SK-N-SH treated with all-trans-retinoic acid at 6 μM for 48 hours (cell line): ENCODE results near the gene ZC2HC1B.

Experiments used
- ATAC-seq: fragments of 200-7000 bp; cut with Tn5 transposase; 3 replicates; pipeline ENCODE4 v1.9.1; 2020; ENCODE audit warnings: mild to moderate bottlenecking, moderate library complexity
- ARNTL ChIP-seq: fragments of 450-650 bp; formaldehyde crosslinking; IDR thresholded peaks from 2 replicates; pipeline ENCODE4 v1.5.0; 2020; ENCODE audit warnings: low read depth, mild to moderate bottlenecking, moderate library complexity, borderline replicate concordance
- BACH2 ChIP-seq: fragments of 250-450 bp; sonication (Bioruptor Pico); IDR thresholded peaks from 2 replicates; pipeline ENCODE4 v1.9.0; 2021; ENCODE audit warnings: mild to moderate bottlenecking, borderline replicate concordance
- CSDC2 ChIP-seq: fragments of 250-450 bp; sonication (Bioruptor Pico); IDR thresholded peaks from 2 replicates; pipeline ENCODE4 v1.5.0; 2020; ENCODE audit warnings: mild to moderate bottlenecking, moderate library complexity
- ESRRG ChIP-seq: fragments of 250-450 bp; sonication (Bioruptor Pico); IDR thresholded peaks from 2 replicates; pipeline ENCODE4 v1.6.1; 2021; ENCODE audit warnings: mild to moderate bottlenecking
- GLIS3 ChIP-seq: fragments of 250-450 bp; sonication (Bioruptor Pico); IDR thresholded peaks from 2 replicates; pipeline ENCODE4 v1.5.0; 2020; ENCODE audit warnings: mild to moderate bottlenecking, moderate library complexity
- ISL1 ChIP-seq: fragments of 250-450 bp; sonication (Bioruptor Pico); IDR thresholded peaks from 2 replicates; pipeline ENCODE4 v2.1.2; 2022; ENCODE audit warnings: mild to moderate bottlenecking, moderate library complexity
- OSR1 ChIP-seq: fragments of 250-450 bp; sonication (Bioruptor Pico); IDR thresholded peaks from 2 replicates; pipeline ENCODE4 v1.8.0; 2022; ENCODE audit warnings: moderate library complexity, mild to moderate bottlenecking, inconsistent platforms
- PPARA ChIP-seq: fragments of 250-450 bp; sonication (Bioruptor Pico); IDR thresholded peaks from 2 replicates; pipeline ENCODE4 v1.5.0; 2020; ENCODE audit warnings: mild to moderate bottlenecking, borderline replicate concordance
- SNAI2 ChIP-seq: fragments of 250-450 bp; sonication (Bioruptor Pico); IDR thresholded peaks from 2 replicates; pipeline ENCODE4 v1.5.0; 2020; ENCODE audit warnings: mild to moderate bottlenecking, moderate library complexity
- TCF4 ChIP-seq: fragments of 250-450 bp; sonication (Bioruptor Pico); IDR thresholded peaks from 2 replicates; pipeline ENCODE4 v1.8.0; 2021; ENCODE audit warnings: mild to moderate bottlenecking, moderate library complexity, borderline replicate concordance
- TOX ChIP-seq: fragments of 250-450 bp; sonication (Bioruptor Pico); IDR thresholded peaks from 2 replicates; pipeline ENCODE4 v1.8.0; 2021; ENCODE audit warnings: mild to moderate bottlenecking, moderate library complexity, borderline replicate concordance
- ZFP3 ChIP-seq: fragments of 250-450 bp; sonication (Bioruptor Pico); IDR thresholded peaks from 2 replicates; pipeline ENCODE4 v1.5.0; 2020; ENCODE audit warnings: mild to moderate bottlenecking, moderate library complexity
- ZNF565 ChIP-seq: fragments of 450-650 bp; formaldehyde crosslinking; conservative IDR thresholded peaks from 2 replicates; pipeline ENCODE4 v1.5.0; 2020; ENCODE audit warnings: low read depth, mild to moderate bottlenecking, moderate library complexity
- ZNF70 ChIP-seq: fragments of 450-650 bp; formaldehyde crosslinking; IDR thresholded peaks from 2 replicates; pipeline ENCODE4 v1.5.0; 2020; ENCODE audit warnings: mild to moderate bottlenecking, moderate library complexity
- TF ChIP-seq, protein P1 (sequence below): fragments of 250-450 bp; sonication (Bioruptor Pico); IDR thresholded peaks from 2 replicates; pipeline ENCODE4 v1.8.0; 2021; ENCODE audit warnings: low read depth, mild to moderate bottlenecking, moderate library complexity, borderline replicate concordance
- TF ChIP-seq, protein P2 (sequence below): fragments of 250-450 bp; sonication (Bioruptor Pico); IDR thresholded peaks from 2 replicates; pipeline ENCODE4 v1.8.0; 2020; ENCODE audit warnings: mild to moderate bottlenecking, moderate library complexity, borderline replicate concordance
- TF ChIP-seq, protein P3 (sequence below): fragments of 250-450 bp; sonication (Bioruptor Pico); IDR thresholded peaks from 2 replicates; pipeline ENCODE4 v1.5.0; 2020; ENCODE audit warnings: mild to moderate bottlenecking, moderate library complexity
- TF ChIP-seq, protein P4 (sequence below): fragments of 250-450 bp; sonication (Bioruptor Pico); IDR thresholded peaks from 2 replicates; pipeline ENCODE4 v1.5.1; 2021; ENCODE audit warnings: mild to moderate bottlenecking, moderate library complexity
- TF ChIP-seq, protein P5 (sequence below): fragments of 250-450 bp; sonication (Bioruptor Pico); IDR thresholded peaks from 2 replicates; pipeline ENCODE4 v1.5.1; 2020; ENCODE audit warnings: low read depth, mild to moderate bottlenecking, moderate library complexity

Gene ZC2HC1B

DNA sequence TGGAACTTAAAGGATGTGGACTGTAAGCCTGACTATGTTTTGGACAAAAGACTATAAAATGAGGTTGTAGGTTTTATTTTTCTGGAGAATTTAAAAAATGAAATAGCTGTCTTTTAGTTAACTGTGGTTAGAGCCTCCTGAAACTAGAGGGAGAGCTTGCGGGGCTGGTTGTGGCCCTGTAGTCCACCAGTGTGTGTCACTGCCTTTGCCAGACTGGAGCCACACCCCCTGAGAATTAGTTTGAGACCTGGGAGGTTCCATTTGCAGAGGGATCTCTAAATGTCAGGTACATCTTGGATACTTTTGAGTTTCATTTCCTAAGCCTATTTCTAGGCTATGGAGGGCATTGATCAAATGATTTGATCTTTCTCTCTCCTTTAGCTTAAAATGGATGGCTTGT lies 20.8 kb downstream of the ZC2HC1B start:
- TF ChIP-seq CSDC2 (CRISPR knock-in tag) (no peak), BACH2 (CRISPR knock-in tag) (no peak), PPARA (CRISPR knock-in tag) (no peak), SNAI2 (CRISPR knock-in tag) (no peak), GLIS3 (CRISPR knock-in tag) (no peak), ARNTL (CRISPR knock-in tag) (no peak), ISL1 (CRISPR knock-in tag) (no peak), ZNF70 (CRISPR knock-in tag) (no peak)
- TF ChIP-seq, protein P1, sequence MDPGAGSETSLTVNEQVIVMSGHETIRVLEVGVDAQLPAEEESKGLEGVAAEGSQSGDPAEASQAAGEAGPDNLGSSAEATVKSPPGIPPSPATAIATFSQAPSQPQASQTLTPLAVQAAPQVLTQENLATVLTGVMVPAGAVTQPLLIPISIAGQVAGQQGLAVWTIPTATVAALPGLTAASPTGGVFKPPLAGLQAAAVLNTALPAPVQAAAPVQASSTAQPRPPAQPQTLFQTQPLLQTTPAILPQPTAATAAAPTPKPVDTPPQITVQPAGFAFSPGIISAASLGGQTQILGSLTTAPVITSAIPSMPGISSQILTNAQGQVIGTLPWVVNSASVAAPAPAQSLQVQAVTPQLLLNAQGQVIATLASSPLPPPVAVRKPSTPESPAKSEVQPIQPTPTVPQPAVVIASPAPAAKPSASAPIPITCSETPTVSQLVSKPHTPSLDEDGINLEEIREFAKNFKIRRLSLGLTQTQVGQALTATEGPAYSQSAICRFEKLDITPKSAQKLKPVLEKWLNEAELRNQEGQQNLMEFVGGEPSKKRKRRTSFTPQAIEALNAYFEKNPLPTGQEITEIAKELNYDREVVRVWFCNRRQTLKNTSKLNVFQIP (CRISPR knock-in tag) = no peak
- TF ChIP-seq, protein P2, sequence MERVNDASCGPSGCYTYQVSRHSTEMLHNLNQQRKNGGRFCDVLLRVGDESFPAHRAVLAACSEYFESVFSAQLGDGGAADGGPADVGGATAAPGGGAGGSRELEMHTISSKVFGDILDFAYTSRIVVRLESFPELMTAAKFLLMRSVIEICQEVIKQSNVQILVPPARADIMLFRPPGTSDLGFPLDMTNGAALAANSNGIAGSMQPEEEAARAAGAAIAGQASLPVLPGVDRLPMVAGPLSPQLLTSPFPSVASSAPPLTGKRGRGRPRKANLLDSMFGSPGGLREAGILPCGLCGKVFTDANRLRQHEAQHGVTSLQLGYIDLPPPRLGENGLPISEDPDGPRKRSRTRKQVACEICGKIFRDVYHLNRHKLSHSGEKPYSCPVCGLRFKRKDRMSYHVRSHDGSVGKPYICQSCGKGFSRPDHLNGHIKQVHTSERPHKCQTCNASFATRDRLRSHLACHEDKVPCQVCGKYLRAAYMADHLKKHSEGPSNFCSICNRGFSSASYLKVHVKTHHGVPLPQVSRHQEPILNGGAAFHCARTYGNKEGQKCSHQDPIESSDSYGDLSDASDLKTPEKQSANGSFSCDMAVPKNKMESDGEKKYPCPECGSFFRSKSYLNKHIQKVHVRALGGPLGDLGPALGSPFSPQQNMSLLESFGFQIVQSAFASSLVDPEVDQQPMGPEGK (CRISPR knock-in tag) = no peak
- TF ChIP-seq, protein P3, sequence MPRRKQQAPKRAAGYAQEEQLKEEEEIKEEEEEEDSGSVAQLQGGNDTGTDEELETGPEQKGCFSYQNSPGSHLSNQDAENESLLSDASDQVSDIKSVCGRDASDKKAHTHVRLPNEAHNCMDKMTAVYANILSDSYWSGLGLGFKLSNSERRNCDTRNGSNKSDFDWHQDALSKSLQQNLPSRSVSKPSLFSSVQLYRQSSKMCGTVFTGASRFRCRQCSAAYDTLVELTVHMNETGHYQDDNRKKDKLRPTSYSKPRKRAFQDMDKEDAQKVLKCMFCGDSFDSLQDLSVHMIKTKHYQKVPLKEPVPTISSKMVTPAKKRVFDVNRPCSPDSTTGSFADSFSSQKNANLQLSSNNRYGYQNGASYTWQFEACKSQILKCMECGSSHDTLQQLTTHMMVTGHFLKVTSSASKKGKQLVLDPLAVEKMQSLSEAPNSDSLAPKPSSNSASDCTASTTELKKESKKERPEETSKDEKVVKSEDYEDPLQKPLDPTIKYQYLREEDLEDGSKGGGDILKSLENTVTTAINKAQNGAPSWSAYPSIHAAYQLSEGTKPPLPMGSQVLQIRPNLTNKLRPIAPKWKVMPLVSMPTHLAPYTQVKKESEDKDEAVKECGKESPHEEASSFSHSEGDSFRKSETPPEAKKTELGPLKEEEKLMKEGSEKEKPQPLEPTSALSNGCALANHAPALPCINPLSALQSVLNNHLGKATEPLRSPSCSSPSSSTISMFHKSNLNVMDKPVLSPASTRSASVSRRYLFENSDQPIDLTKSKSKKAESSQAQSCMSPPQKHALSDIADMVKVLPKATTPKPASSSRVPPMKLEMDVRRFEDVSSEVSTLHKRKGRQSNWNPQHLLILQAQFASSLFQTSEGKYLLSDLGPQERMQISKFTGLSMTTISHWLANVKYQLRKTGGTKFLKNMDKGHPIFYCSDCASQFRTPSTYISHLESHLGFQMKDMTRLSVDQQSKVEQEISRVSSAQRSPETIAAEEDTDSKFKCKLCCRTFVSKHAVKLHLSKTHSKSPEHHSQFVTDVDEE = no peak
- TF ChIP-seq, all 23 proteins: peak for 0
- ATAC-seq = no peak

DNA sequence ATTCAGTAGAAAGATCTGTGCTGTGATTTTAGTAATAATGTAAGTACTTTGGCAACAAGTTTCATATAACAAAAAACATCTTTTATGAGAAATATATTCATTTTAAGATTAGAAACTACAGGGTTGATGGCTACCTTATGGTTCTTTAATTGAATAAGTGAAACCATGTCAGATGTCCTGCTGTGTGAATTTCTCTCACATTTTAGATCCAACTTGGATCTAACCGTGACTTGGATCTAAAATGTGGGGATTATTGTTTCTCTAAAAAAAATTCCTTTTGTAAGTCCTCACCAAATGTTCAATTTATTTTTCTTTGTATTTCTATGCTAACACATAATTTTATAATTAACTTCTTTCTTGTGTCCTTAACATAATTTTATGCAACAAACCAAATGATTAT lies 30.4 kb downstream of the ZC2HC1B start:
- no peak for TF ChIP-seq ZFP3 (CRISPR knock-in tag)
- TF ChIP-seq OSR1 = no peak
- TF ChIP-seq ISL1 (CRISPR knock-in tag) = no peak
- no peak for TF ChIP-seq SNAI2 (CRISPR knock-in tag)
- no peak for TF ChIP-seq BACH2 (CRISPR knock-in tag)
- no peak for TF ChIP-seq ARNTL (CRISPR knock-in tag)
- TF ChIP-seq ZNF565 = no peak
- TF ChIP-seq TCF4 (CRISPR knock-in tag) = no peak
- TF ChIP-seq, protein P4, sequence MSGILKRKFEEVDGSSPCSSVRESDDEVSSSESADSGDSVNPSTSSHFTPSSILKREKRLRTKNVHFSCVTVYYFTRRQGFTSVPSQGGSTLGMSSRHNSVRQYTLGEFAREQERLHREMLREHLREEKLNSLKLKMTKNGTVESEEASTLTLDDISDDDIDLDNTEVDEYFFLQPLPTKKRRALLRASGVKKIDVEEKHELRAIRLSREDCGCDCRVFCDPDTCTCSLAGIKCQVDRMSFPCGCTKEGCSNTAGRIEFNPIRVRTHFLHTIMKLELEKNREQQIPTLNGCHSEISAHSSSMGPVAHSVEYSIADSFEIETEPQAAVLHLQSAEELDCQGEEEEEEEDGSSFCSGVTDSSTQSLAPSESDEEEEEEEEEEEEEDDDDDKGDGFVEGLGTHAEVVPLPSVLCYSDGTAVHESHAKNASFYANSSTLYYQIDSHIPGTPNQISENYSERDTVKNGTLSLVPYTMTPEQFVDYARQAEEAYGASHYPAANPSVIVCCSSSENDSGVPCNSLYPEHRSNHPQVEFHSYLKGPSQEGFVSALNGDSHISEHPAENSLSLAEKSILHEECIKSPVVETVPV = no peak
- TF ChIP-seq, protein P1 (CRISPR knock-in tag) = no peak
- no peak for TF ChIP-seq TOX (CRISPR knock-in tag)
- TF ChIP-seq, protein P5, sequence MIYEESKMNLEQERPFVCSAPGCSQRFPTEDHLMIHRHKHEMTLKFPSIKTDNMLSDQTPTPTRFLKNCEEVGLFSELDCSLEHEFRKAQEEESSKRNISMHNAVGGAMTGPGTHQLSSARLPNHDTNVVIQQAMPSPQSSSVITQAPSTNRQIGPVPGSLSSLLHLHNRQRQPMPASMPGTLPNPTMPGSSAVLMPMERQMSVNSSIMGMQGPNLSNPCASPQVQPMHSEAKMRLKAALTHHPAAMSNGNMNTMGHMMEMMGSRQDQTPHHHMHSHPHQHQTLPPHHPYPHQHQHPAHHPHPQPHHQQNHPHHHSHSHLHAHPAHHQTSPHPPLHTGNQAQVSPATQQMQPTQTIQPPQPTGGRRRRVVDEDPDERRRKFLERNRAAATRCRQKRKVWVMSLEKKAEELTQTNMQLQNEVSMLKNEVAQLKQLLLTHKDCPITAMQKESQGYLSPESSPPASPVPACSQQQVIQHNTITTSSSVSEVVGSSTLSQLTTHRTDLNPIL (CRISPR knock-in tag) = no peak
- TF ChIP-seq ESRRG (CRISPR knock-in tag) = no peak
- TF ChIP-seq, protein P3 = no peak
- TF ChIP-seq PPARA (CRISPR knock-in tag) = no peak
- no peak for ATAC-seq
